HEK293 (cell line): ENCODE data around the gene ASPSCR1.

Experiments
- WT1 ChIP-seq: fragments of 450-650 bp; formaldehyde crosslinking; IDR thresholded peaks from 2 replicates; pipeline ENCODE4 v1.5.1; 2016; ENCODE audit warnings: missing biosample characterization, missing genetic modification characterization
- YY1 ChIP-seq: fragments of 450-650 bp; formaldehyde crosslinking; IDR thresholded peaks from 2 replicates; pipeline ENCODE4 v1.5.1; 2018; ENCODE audit warnings: missing biosample characterization, missing genetic modification characterization
- ZBTB7A ChIP-seq: fragments of 450-650 bp; formaldehyde crosslinking; IDR thresholded peaks from 2 replicates; pipeline ENCODE4 v1.5.1; 2016; ENCODE audit warnings: low read depth, missing biosample characterization, missing genetic modification characterization
- ZBTB8A ChIP-seq: fragments of 450-650 bp; formaldehyde crosslinking; IDR thresholded peaks from 2 replicates; pipeline ENCODE4 v1.5.1; 2016; ENCODE audit warnings: missing biosample characterization, missing genetic modification characterization
- ZNF24 ChIP-seq: fragments of 450-650 bp; formaldehyde crosslinking; IDR thresholded peaks from 2 replicates; pipeline ENCODE4 v1.5.1; 2016; ENCODE audit warnings: missing biosample characterization, missing genetic modification characterization
- ZNF274 ChIP-seq, 2 experiments: fragments of 200-500 bp in 1 of 2; fragments of 450-650 bp in 1 of 2; sonication (Bioruptor generic) in 1 of 2; formaldehyde crosslinking in 1 of 2; IDR thresholded peaks; 2 replicates each; pipeline versions ENCODE4 v1.5.1 to v1.6.1; 2014 to 2016; ENCODE audit warnings: borderline replicate concordance in 1 of 2, inconsistent platforms in 1 of 2, low read length in 1 of 2, missing biosample characterization in 1 of 2, missing genetic modification characterization in 1 of 2
- ZNF302 ChIP-seq: fragments of 450-650 bp; formaldehyde crosslinking; IDR thresholded peaks from 2 replicates; pipeline ENCODE4 v1.5.1; 2016; ENCODE audit warnings: missing biosample characterization, missing genetic modification characterization, low read depth
- ZNF658 ChIP-seq: fragments of 450-650 bp; formaldehyde crosslinking; IDR thresholded peaks from 2 replicates; pipeline ENCODE4; 2016; ENCODE audit warnings: missing biosample characterization, missing genetic modification characterization
- ZNF664 ChIP-seq: fragments of 450-650 bp; formaldehyde crosslinking; IDR thresholded peaks from 2 replicates; pipeline ENCODE4 v1.5.1; 2016; ENCODE audit warnings: missing biosample characterization, missing genetic modification characterization
- TF ChIP-seq, protein P1 (sequence below): fragments of 450-650 bp; formaldehyde crosslinking; IDR thresholded peaks from 2 replicates; pipeline ENCODE4 v1.5.1; 2016; ENCODE audit warnings: missing biosample characterization, missing genetic modification characterization
- TF ChIP-seq, protein P2 (sequence below): fragments of 450-650 bp; formaldehyde crosslinking; IDR thresholded peaks from 2 replicates; pipeline ENCODE4 v1.5.1; 2016; ENCODE audit warnings: missing biosample characterization, missing genetic modification characterization, borderline replicate concordance
- TF ChIP-seq, protein P3 (sequence below): sonication (generic); formaldehyde crosslinking; IDR thresholded peaks from 2 replicates; pipeline ENCODE4 v1.8.1; 2022; ENCODE audit warnings: mild to moderate bottlenecking, moderate library complexity, missing genetic modification reagents

DNA sequence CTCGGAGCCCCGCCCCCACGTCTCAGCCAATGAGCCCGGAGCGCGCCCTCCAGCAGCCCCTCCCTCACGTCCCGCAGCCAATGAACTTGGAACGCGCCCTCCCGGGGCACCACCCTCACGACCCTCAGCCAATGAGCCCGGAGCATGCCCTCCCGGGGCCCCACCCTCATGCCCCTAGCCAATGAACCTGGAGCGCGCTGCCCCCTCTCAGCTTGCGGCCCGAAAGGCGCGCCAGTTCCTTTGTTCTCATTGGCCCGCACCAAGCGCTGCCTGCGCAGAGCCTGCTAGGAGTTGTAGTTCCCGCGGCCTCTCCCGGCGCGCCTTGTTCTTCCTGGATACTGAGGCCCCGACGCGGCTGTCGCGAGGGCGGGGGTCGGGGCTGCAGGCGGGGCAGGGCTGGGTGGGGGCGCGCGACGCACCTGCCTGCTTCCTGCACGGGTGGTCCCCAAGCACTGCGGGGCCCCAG is 45.6 kb downstream of the ASPSCR1 start, which contains the start of gene LRRC45:
- no peak for TF ChIP-seq ZNF302 (tag by site-specific recombination)
- TF ChIP-seq WT1 (tag by site-specific recombination), result no peak
- no peak for TF ChIP-seq ZNF274 (IDR thresholded peaks at IDR 0.05; ENCODE audit: low read length)
- no peak for TF ChIP-seq ZNF274 (tag by site-specific recombination; IDR thresholded peaks at IDR 0.05; ENCODE audit: borderline replicate concordance)
- no peak for TF ChIP-seq YY1
- no peak for TF ChIP-seq ZNF664 (tag by site-specific recombination)
- TF ChIP-seq, protein P1, sequence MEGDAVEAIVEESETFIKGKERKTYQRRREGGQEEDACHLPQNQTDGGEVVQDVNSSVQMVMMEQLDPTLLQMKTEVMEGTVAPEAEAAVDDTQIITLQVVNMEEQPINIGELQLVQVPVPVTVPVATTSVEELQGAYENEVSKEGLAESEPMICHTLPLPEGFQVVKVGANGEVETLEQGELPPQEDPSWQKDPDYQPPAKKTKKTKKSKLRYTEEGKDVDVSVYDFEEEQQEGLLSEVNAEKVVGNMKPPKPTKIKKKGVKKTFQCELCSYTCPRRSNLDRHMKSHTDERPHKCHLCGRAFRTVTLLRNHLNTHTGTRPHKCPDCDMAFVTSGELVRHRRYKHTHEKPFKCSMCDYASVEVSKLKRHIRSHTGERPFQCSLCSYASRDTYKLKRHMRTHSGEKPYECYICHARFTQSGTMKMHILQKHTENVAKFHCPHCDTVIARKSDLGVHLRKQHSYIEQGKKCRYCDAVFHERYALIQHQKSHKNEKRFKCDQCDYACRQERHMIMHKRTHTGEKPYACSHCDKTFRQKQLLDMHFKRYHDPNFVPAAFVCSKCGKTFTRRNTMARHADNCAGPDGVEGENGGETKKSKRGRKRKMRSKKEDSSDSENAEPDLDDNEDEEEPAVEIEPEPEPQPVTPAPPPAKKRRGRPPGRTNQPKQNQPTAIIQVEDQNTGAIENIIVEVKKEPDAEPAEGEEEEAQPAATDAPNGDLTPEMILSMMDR (tag by site-specific recombination), result no peak
- TF ChIP-seq ZNF24 (tag by site-specific recombination), result no peak
- TF ChIP-seq, protein P2, sequence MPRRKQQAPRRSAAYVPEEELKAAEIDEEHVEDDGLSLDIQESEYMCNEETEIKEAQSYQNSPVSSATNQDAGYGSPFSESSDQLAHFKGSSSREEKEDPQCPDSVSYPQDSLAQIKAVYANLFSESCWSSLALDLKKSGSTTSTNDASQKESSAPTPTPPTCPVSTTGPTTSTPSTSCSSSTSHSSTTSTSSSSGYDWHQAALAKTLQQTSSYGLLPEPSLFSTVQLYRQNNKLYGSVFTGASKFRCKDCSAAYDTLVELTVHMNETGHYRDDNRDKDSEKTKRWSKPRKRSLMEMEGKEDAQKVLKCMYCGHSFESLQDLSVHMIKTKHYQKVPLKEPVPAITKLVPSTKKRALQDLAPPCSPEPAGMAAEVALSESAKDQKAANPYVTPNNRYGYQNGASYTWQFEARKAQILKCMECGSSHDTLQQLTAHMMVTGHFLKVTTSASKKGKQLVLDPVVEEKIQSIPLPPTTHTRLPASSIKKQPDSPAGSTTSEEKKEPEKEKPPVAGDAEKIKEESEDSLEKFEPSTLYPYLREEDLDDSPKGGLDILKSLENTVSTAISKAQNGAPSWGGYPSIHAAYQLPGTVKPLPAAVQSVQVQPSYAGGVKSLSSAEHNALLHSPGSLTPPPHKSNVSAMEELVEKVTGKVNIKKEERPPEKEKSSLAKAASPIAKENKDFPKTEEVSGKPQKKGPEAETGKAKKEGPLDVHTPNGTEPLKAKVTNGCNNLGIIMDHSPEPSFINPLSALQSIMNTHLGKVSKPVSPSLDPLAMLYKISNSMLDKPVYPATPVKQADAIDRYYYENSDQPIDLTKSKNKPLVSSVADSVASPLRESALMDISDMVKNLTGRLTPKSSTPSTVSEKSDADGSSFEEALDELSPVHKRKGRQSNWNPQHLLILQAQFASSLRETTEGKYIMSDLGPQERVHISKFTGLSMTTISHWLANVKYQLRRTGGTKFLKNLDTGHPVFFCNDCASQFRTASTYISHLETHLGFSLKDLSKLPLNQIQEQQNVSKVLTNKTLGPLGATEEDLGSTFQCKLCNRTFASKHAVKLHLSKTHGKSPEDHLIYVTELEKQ (tag by site-specific recombination), result no peak
- no peak for TF ChIP-seq ZBTB7A
- TF ChIP-seq, protein P3, sequence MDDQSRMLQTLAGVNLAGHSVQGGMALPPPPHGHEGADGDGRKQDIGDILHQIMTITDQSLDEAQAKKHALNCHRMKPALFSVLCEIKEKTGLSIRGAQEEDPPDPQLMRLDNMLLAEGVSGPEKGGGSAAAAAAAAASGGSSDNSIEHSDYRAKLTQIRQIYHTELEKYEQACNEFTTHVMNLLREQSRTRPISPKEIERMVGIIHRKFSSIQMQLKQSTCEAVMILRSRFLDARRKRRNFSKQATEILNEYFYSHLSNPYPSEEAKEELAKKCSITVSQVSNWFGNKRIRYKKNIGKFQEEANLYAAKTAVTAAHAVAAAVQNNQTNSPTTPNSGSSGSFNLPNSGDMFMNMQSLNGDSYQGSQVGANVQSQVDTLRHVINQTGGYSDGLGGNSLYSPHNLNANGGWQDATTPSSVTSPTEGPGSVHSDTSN (CRISPR knock-in tag), result no peak
- TF ChIP-seq ZNF658, result no peak
- TF ChIP-seq ZBTB8A, result no peak
